ENCODE results near the gene MANF.

- TF ChIP-seq POLR2A (IDR thresholded peaks at IDR 0.05) = no peak
- no peak for TF ChIP-seq CTCF (IDR thresholded peaks at IDR 0.05)
Measured at GRCh38 chr3:51380601-51381332, 4.3 kb upstream of the MANF start.
